Measurements from ENCODE around the gene RSPH1. TPM values are rescaled to one million over a fixed set of nuclear protein-coding genes. Genes with fewer than 3 reads are reported as not detected.

Gene RSPH1
- total RNA-seq, 4 donors from 2014 or later, result 0.50 to 0.78 (median 0.57) TPM; not detected in 1

- peaks cover 4 to 7% (median 5%) of the 10 kb centered on the region in 4 donors for H3K4me1 ChIP-seq
- H3K4me3 ChIP-seq, result no peak overlapping the region
- TF ChIP-seq CTCF (IDR thresholded peaks at IDR 0.05), result no peak
- TF ChIP-seq POLR2AphosphoS5 (IDR thresholded peaks at IDR 0.05), result no peak
- TF ChIP-seq EP300 (IDR thresholded peaks at IDR 0.05), result no peak
- no peak for TF ChIP-seq POLR2A (IDR thresholded peaks at IDR 0.05; ENCODE audit: low read depth)
- WGBS, result 93% methylated on average over 2 of the region's 2 CpGs
- H3K27me3 ChIP-seq, result no peaks in the 10 kb centered on the region
- intact Hi-C loops (cut with DNase I), result no loop called here
- H3K36me3 ChIP-seq, result no peaks in the 10 kb centered on the region
- no peak overlapping the region for H3K27ac ChIP-seq (replicated peaks in 1 of 4)
- no peak for DNase-seq (ENCODE audit: extremely low spot score)
- no peaks in the 10 kb centered on the region for H3K9me3 ChIP-seq
These were observed 12.3 kb upstream of the RSPH1 start for GRCh38 chr21:42508371-42508770.

GRCh38 chr21:42507418-42507817 is 11.4 kb upstream of the RSPH1 start:
- Histone ChIP-seq H3K27ac (replicated peaks in 1 of 4) (no peak overlapping the region), H3K4me1 (no peaks in the 10 kb centered on the region)

GRCh38 chr21:42505090-42505726 is 9.2 kb upstream of the RSPH1 start:
- H3K4me3 ChIP-seq, result no peak overlapping the region
- no peak for DNase-seq (ENCODE audit: extremely low spot score)
- no peaks in the 10 kb centered on the region for H3K4me1 ChIP-seq
- H3K27me3 ChIP-seq, result no peaks in the 10 kb centered on the region
- no peak overlapping the region for H3K27ac ChIP-seq (replicated peaks in 1 of 4)
- 73% methylated on average over 3 of the region's 3 CpGs for WGBS
- TF ChIP-seq POLR2A (IDR thresholded peaks at IDR 0.05; ENCODE audit: low read depth) (no peak), CTCF (IDR thresholded peaks at IDR 0.05) (no peak)
- no peaks in the 10 kb centered on the region for H3K9me3 ChIP-seq
- intact Hi-C loops (cut with DNase I), result no loop called here
- H3K36me3 ChIP-seq, result no peaks in the 10 kb centered on the region

More at GRCh38 chr21:42507418-42507817, 11.4 kb upstream of the RSPH1 start:
- Histone ChIP-seq H3K27me3 (no peaks in the 10 kb centered on the region), H3K4me3 (no peak overlapping the region), H3K36me3 (no peaks in the 10 kb centered on the region), H3K9me3 (no peaks in the 10 kb centered on the region)
- no peak for DNase-seq (ENCODE audit: extremely low spot score)
- intact Hi-C loops (cut with DNase I), result no loop called here
- TF ChIP-seq CTCF (IDR thresholded peaks at IDR 0.05), result no peak
- no peak for TF ChIP-seq POLR2AphosphoS5 (IDR thresholded peaks at IDR 0.05)
- no peak for TF ChIP-seq POLR2A (IDR thresholded peaks at IDR 0.05; ENCODE audit: low read depth)
- no peak for TF ChIP-seq EP300 (IDR thresholded peaks at IDR 0.05)
- 94% methylated on average over 4 of the region's 4 CpGs for WGBS

- Histone ChIP-seq H3K27ac (replicated peaks in 1 of 4) (no peak overlapping the region), H3K4me1 (no peaks in the 10 kb centered on the region), H3K9me3 (no peaks in the 10 kb centered on the region), H3K27me3 (no peaks in the 10 kb centered on the region), H3K36me3 (no peaks in the 10 kb centered on the region), H3K4me3 (no peak overlapping the region)
- no peak for DNase-seq (ENCODE audit: extremely low spot score)
- intact Hi-C loops (cut with DNase I), result no loop called here
- WGBS, result 79% methylated on average over 4 of the region's 4 CpGs
- no peak for TF ChIP-seq POLR2A (IDR thresholded peaks at IDR 0.05; ENCODE audit: low read depth)
- TF ChIP-seq POLR2AphosphoS5 (IDR thresholded peaks at IDR 0.05), result no peak
- TF ChIP-seq EP300 (IDR thresholded peaks at IDR 0.05), result no peak
- no peak for TF ChIP-seq CTCF (IDR thresholded peaks at IDR 0.05)
These were observed 7.7 kb upstream of the RSPH1 start for GRCh38 chr21:42503711-42504110.

GRCh38 chr21:42500736-42501135 is 4.7 kb upstream of the RSPH1 start:
- no peak for TF ChIP-seq EP300 (IDR thresholded peaks at IDR 0.05)
- no peak for TF ChIP-seq POLR2AphosphoS5 (IDR thresholded peaks at IDR 0.05)
- no peak for TF ChIP-seq CTCF (IDR thresholded peaks at IDR 0.05)
- no peak for TF ChIP-seq POLR2A (IDR thresholded peaks at IDR 0.05; ENCODE audit: low read depth)
- 79% methylated on average over 5 of the region's 5 CpGs for WGBS

More at GRCh38 chr21:42500736-42501135, 4.7 kb upstream of the RSPH1 start:
- intact Hi-C loops (cut with DNase I), result no loop called here
- H3K27me3 ChIP-seq, result no peaks in the 10 kb centered on the region
- H3K9me3 ChIP-seq, result no peaks in the 10 kb centered on the region
- H3K36me3 ChIP-seq, result no peaks in the 10 kb centered on the region
- DNase-seq (ENCODE audit: extremely low spot score), result no peak
- H3K4me3 ChIP-seq, result no peak overlapping the region
- H3K27ac ChIP-seq (replicated peaks in 1 of 4), result no peak overlapping the region
- peaks cover 6 to 10% (median 8%) of the 10 kb centered on the region in 4 donors for H3K4me1 ChIP-seq
